NCI-H2107 treated with DMSO at 0.1 percent for 48 hours (cell line): ENCODE measurements around the gene SQSTM1.

Experiments
- DNase-seq: peaks from one replicate; lab custom pipeline; 2025; ENCODE audit not compliant: unreplicated experiment; lab: John Stamatoyannopoulos, UW

Gene SQSTM1

GRCh38 chr5:179794575-179794974 is 26.1 kb upstream of the SQSTM1 start:
- DNase-seq = no peak

DNA sequence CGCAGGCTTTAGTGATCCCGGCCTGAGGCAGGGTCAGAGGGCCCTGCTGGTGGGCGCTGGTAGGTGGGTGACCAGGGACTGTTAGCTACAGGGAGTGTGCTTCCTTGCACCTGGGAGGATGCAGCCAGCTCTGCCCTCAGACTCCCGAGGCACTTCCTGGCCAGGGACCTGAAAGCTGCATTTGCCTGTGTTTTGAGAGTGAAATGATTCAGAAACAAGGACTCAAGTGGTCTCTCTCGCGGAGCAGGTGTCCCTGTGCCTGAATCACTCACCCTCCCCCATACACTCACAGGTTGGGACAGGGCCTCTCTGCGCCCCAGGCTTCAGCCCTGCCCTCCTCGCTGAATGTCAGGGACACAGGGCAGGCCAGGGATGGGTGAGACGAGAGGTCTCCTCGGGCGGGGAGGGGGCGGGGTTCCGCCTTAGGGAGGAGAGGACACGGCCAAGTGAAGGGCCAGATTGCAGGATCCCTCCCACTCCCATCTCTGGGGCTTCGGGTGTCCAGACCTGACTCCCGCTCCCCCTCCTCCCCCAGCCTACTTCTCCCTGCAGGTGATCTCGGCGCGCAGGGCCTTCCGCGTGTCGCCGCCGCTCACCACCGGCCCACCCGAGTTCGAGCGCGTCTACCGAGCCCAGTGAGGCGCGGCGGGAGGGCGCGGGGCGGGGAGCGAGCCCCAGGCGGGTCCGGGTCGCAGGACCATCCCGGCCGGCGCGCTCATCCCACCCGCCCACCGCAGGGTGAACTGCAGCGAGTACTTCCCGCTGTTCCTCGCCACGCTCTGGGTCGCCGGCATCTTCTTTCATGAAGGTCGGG is 25.4 kb upstream of the SQSTM1 start:
- DNase-seq = peak; percentile 52

GRCh38 chr5:179795863-179796833 is 24.6 kb upstream of the SQSTM1 start:
- no peak for DNase-seq

DNA sequence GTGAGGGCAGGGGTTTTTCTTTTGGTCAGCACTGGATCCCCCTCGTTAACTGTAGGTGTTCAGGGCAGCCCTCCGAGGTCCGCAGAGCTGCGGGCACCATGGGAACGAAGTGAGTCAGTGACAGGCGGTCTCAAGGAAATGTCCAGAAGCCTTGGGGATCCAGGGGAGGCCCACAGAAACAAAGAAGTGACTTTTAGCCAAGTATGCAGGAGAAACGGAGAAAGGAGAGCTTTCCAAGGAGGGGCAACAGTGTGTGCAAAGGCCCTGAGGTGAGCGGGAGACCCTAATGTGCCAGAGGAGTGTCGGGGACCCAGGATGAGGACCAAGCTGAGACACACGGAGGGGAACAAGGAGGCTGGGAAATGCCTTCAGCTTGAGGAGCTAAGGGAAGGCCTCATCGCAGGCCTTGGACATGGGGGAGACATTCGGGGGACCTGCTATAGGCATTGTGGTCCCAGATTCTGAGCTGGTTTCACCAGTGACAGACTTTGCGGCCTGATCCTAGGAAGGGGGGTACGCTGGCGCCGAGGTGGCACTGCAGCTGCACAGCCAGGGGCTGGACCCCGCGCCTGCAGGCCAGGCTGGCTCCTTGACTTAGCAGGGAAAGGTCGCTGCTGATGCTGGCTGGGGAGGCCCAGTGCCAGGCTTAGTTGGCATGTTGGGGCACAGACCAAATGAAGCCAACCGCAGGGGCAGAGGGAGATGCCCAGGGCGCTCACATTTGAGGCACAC is 23.7 kb upstream of the SQSTM1 start:
- no peak for DNase-seq

- no peak for DNase-seq
Measured at GRCh38 chr5:179797741-179798140, 23.0 kb upstream of the SQSTM1 start.

GRCh38 chr5:179798144-179798770 is 22.4 kb upstream of the SQSTM1 start:
- DNase-seq = no peak

- DNase-seq = no peak
Measured at GRCh38 chr5:179798771-179799643, 21.7 kb upstream of the SQSTM1 start.

DNA sequence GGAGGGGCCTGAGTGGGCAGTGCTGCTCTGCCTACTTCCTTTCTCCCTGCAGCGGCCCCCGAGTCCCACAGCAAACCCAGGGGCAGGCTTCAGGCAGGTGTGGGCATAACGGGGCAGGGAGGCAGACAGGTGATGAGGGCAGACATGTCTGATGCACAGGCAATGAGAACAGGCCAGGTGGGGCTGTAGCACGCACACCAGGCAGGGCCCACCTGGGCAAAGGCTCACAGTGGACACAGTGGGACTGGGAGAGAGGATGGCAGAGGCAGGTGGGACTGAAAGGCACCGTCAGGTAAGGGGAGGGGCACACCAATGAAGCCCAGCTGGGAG is 21.1 kb upstream of the SQSTM1 start:
- no peak for DNase-seq

- DNase-seq = no peak
Measured at GRCh38 chr5:179800071-179800695, 20.5 kb upstream of the SQSTM1 start.

DNA sequence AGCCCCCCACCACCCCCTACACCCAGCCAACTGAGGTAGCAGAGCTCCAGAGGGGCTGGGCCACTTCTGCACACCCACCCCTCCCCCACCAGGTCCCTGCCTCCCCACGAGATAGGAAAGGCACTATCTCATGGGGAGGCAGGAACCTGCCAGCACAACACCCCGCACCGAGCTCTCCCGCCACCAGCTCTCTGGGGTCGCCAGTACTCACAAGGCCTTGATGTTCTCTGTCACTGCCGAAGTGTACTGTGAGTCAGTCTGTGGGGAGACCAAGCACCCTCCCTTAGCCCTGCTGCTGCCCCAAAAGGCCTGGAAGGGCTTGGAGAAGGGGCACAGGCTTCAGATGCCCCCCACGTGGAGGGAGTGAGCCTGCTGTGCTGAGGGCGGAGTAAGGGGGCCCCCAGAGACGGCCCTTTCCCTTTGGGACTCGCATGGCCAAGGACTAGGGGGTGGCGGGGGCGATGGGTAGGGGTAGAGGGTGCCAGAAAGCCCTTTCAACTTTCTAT is 20.0 kb upstream of the SQSTM1 start:
- no peak for DNase-seq

DNA sequence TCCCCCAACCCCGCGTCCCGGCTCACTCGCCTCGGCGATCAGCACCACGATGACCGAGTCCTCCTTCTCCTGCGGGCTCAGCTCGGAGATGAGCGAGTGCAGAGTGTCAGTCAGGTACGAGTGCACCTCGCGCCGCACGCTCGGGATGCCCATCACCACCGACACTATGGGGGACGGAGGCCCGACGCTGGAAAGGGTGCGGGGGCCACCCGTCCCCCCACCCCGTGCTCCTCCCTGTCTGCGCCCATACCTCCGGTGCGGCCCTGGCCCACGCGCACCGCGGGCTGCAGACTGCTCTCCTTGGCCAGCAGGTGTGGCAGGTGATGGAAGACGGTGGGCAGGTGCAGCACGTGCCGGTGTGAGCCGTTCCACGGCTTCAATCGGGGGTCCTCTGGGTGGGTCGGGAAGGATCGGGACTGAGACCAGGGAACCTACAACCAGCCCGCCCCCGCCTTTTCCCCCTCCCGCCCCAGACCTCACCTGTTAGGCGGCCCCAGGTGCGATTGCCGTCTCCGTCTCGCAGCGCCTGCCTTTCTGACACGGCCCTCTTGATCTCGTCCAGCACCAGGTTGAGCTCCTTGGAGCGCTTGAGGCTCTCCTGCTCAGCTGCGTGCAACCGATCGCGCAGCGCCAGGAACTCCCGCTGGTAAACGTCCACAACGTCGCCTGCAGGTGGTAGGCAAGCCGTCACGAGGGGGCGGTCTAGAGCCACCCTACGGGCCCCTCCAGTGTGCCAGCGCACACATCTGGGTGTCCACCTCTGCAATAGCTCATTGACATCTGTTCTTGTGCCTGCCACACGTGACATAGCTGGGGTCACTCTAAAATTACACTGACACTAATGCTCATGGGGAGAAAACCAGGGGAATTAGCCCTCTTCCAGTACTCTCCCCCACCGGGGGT is 19.1 kb upstream of the SQSTM1 start:
- peak; percentile 18 for DNase-seq

GRCh38 chr5:179802207-179802883 is 18.4 kb upstream of the SQSTM1 start:
- DNase-seq = no peak

GRCh38 chr5:179802950-179803562 is 17.6 kb upstream of the SQSTM1 start:
- DNase-seq = peak; percentile 70

GRCh38 chr5:179803651-179804554 is 16.8 kb upstream of the SQSTM1 start:
- DNase-seq = no peak

DNA sequence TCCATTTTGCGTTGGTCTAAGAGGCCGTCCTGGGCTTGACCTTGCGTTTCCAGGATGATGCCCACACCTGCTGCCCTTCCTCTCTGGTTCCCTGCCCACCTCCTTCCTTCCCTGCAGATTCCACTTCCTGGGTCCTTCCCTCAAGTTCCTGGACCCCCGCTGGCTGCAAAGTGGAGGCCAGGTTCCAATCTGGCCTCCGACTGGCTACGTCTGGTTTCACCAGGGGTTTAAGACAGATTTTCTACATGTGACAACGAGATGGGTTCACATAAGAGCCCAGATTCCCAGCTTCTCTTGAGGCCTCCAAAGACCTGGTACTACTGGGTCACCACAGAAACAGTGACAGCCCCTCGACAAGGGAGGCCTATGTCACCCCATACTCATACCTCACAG is 16.2 kb upstream of the SQSTM1 start:
- no peak for DNase-seq

DNA sequence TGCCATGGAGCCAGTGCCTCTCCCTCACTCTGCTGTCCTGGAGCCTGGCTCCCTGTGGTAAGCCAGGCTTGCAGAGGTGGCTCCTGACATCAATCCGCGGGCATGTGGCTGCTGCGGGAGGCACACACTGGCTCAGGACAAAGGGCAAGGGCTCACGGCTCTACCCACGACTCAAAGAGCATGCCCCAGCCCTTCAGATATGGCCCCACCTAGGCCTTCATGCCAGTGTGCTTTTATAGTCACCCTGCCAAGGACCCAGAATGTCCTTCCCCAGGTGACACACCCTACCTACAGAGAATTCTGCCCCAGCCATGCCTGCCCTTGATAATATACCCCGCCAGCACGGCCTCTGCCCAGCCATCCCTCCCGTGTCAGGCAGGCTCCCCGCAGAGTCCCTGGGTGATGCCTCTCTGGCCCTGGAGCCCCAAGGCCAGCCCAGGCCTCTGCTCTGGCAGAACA is 15.6 kb upstream of the SQSTM1 start:
- no peak for DNase-seq
